SKM-1 (cell line): Measurements from ENCODE around the gene PXK.

ENCODE experiments used
- DNase-seq: peaks from one replicate; lab custom pipeline; 2025; ENCODE audit not compliant: unreplicated experiment; lab: John Stamatoyannopoulos, UW

The PXK gene

GRCh38 chr3:58379351-58380073 lies 46.8 kb downstream of the PXK start:
- no peak for DNase-seq

- no peak for DNase-seq
Measured at GRCh38 chr3:58383476-58383875, 50.8 kb downstream of the PXK start.

GRCh38 chr3:58383904-58384303 lies 51.2 kb downstream of the PXK start:
- no peak for DNase-seq

GRCh38 chr3:58384381-58385090 lies 51.8 kb downstream of the PXK start:
- DNase-seq = no peak

- DNase-seq = no peak
Measured at GRCh38 chr3:58386626-58387365, 54.1 kb downstream of the PXK start.

- DNase-seq = no peak
Measured at GRCh38 chr3:58387650-58388546, 55.2 kb downstream of the PXK start.

GRCh38 chr3:58388550-58389091 lies 55.9 kb downstream of the PXK start:
- DNase-seq = no peak

- DNase-seq = no peak
Measured at GRCh38 chr3:58391156-58391865, 58.6 kb downstream of the PXK start.

GRCh38 chr3:58392181-58392580 lies 59.5 kb downstream of the PXK start:
- no peak for DNase-seq

- no peak for DNase-seq
Measured at GRCh38 chr3:58394339-58394738, 61.6 kb downstream of the PXK start.

GRCh38 chr3:58398669-58399333 lies 66.1 kb downstream of the PXK start:
- no peak for DNase-seq

- no peak for DNase-seq
Measured at GRCh38 chr3:58403513-58404109, 70.9 kb downstream of the PXK start.

- no peak for DNase-seq
Measured at GRCh38 chr3:58404396-58404795, 71.7 kb downstream of the PXK start.

- DNase-seq = no peak
Measured at GRCh38 chr3:58408906-58409305, 76.2 kb downstream of the PXK start.

- no peak for DNase-seq
Measured at GRCh38 chr3:58409663-58410062, 77.0 kb downstream of the PXK start.

- DNase-seq = no peak
Measured at GRCh38 chr3:58411036-58411435, 78.3 kb downstream of the PXK start.

GRCh38 chr3:58411851-58412830 lies 79.4 kb downstream of the PXK start:
- DNase-seq = no peak
